Measurements from ENCODE around the gene SMAD2. TPM values are rescaled to one million over a fixed set of nuclear protein-coding genes. Genes with fewer than 3 reads are reported as not detected.

SMAD2 gene
- total and polyA plus RNA-seq, 2 experiments from 2014 or later = 30.9 to 90.7 TPM

DNA sequence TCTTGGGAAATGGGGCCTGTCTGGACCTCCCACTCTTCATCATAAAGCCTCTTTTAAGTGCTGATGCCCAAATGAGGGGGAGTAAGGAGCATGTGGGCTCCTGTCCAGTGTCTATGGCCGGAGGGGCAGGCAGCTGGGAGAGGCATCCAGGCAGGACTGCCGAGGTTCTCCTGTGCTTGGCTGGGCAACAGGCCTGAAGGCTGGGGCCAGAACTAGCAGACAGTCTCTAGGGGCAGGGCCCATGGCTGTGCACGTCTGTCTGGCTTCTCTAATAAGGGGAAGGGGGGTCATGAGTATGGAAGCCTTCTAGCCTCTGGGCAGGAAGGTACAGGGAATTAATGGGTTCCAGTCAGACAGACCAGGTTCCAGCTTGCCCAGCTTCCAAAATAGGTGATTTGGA, 128.6 kb downstream of the SMAD2 start:
- no peak overlapping the region for H3K4me3 Mint-ChIP-seq
- no peaks in the 10 kb centered on the region for H3K27me3 ChIP-seq (ENCODE audit: insufficient read depth)
- no peaks in the 10 kb centered on the region for H3F3A ChIP-seq (replicated peaks; ENCODE audit: low read depth)
- H3K4me1 ChIP-seq (ENCODE audit: insufficient read depth) = no peaks in the 10 kb centered on the region
- 0 out of 2 replicates have a peak, but pooled peaks cover 3% of the 10 kb centered on the region for H3K9me2 ChIP-seq (ENCODE audit: insufficient read depth)
- H3K36me3 ChIP-seq (ENCODE audit: insufficient read depth) = no peaks in the 10 kb centered on the region
- H3K4me1 Mint-ChIP-seq = peaks cover 7% of the 10 kb centered on the region; the same call in 2 of the 3 replicates
- no peak overlapping the region for H3K27ac Mint-ChIP-seq
- no peak overlapping the region for H3K4me3 ChIP-seq
- DNase-seq (ENCODE audit: low spot score) = no peak
- no peaks in the 10 kb centered on the region for H3K79me2 ChIP-seq (replicated peaks; ENCODE audit: insufficient read depth)
- peaks cover 14% of the 10 kb centered on the region for H3K27me3 Mint-ChIP-seq (ENCODE audit: insufficient read depth, low read depth, poor library complexity)
- 0 out of 3 replicates have a peak, but pooled peaks cover 2% of the 10 kb centered on the region for H3K9me3 Mint-ChIP-seq
- no peaks in the 10 kb centered on the region for H4K20me1 ChIP-seq (replicated peaks; ENCODE audit: insufficient read depth)
- no peak for ATAC-seq
- H3K4me2 ChIP-seq = no peak overlapping the region
- no peak overlapping the region for H3K27ac ChIP-seq (ENCODE audit: low read depth)
- H2AFZ ChIP-seq = no peak overlapping the region
- TF ChIP-seq JUNB (IDR thresholded peaks at IDR 0.05; ENCODE audit: unreplicated experiment) (no peak), EZH2 (IDR thresholded peaks at IDR 0.05; ENCODE audit: low read depth, unreplicated experiment) (no peak), STAT1 (IDR thresholded peaks at IDR 0.05; ENCODE audit: unreplicated experiment) (no peak), CTCF (conservative IDR thresholded peaks at IDR 0.05; ENCODE audit: low read depth in 2 of 2) (no peak), POLR2AphosphoS5 (IDR thresholded peaks at IDR 0.05; ENCODE audit: low read depth) (no peak), EZH2phosphoT487 (IDR thresholded peaks at IDR 0.05; ENCODE audit: unreplicated experiment) (no peak), CREB1 (CRISPR knock-in tag; IDR thresholded peaks at IDR 0.05; ENCODE audit: low read depth) (no peak)
- TF ChIP-seq, protein P1, sequence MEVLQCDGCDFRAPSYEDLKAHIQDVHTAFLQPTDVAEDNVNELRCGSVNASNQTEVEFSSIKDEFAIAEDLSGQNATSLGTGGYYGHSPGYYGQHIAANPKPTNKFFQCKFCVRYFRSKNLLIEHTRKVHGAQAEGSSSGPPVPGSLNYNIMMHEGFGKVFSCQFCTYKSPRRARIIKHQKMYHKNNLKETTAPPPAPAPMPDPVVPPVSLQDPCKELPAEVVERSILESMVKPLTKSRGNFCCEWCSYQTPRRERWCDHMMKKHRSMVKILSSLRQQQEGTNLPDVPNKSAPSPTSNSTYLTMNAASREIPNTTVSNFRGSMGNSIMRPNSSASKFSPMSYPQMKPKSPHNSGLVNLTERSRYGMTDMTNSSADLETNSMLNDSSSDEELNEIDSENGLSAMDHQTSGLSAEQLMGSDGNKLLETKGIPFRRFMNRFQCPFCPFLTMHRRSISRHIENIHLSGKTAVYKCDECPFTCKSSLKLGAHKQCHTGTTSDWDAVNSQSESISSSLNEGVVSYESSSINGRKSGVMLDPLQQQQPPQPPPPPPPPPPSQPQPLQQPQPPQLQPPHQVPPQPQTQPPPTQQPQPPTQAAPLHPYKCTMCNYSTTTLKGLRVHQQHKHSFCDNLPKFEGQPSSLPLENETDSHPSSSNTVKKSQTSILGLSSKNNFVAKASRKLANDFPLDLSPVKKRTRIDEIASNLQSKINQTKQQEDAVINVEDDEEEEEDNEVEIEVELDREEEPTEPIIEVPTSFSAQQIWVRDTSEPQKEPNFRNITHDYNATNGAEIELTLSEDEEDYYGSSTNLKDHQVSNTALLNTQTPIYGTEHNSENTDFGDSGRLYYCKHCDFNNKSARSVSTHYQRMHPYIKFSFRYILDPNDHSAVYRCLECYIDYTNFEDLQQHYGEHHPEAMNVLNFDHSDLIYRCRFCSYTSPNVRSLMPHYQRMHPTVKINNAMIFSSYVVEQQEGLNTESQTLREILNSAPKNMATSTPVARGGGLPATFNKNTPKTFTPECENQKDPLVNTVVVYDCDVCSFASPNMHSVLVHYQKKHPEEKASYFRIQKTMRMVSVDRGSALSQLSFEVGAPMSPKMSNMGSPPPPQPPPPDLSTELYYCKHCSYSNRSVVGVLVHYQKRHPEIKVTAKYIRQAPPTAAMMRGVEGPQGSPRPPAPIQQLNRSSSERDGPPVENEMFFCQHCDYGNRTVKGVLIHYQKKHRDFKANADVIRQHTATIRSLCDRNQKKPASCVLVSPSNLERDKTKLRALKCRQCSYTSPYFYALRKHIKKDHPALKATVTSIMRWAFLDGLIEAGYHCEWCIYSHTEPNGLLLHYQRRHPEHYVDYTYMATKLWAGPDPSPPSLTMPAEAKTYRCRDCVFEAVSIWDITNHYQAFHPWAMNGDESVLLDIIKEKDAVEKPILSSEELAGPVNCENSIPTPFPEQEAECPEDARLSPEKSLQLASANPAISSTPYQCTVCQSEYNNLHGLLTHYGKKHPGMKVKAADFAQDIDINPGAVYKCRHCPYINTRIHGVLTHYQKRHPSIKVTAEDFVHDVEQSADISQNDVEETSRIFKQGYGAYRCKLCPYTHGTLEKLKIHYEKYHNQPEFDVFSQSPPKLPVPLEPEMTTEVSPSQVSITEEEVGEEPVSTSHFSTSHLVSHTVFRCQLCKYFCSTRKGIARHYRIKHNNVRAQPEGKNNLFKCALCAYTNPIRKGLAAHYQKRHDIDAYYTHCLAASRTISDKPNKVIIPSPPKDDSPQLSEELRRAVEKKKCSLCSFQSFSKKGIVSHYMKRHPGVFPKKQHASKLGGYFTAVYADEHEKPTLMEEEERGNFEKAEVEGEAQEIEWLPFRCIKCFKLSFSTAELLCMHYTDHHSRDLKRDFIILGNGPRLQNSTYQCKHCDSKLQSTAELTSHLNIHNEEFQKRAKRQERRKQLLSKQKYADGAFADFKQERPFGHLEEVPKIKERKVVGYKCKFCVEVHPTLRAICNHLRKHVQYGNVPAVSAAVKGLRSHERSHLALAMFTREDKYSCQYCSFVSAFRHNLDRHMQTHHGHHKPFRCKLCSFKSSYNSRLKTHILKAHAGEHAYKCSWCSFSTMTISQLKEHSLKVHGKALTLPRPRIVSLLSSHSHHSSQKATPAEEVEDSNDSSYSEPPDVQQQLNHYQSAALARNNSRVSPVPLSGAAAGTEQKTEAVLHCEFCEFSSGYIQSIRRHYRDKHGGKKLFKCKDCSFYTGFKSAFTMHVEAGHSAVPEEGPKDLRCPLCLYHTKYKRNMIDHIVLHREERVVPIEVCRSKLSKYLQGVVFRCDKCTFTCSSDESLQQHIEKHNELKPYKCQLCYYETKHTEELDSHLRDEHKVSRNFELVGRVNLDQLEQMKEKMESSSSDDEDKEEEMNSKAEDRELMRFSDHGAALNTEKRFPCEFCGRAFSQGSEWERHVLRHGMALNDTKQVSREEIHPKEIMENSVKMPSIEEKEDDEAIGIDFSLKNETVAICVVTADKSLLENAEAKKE (CRISPR knock-in tag; IDR thresholded peaks at IDR 0.05) = no peak
- TF ChIP-seq, protein P2, sequence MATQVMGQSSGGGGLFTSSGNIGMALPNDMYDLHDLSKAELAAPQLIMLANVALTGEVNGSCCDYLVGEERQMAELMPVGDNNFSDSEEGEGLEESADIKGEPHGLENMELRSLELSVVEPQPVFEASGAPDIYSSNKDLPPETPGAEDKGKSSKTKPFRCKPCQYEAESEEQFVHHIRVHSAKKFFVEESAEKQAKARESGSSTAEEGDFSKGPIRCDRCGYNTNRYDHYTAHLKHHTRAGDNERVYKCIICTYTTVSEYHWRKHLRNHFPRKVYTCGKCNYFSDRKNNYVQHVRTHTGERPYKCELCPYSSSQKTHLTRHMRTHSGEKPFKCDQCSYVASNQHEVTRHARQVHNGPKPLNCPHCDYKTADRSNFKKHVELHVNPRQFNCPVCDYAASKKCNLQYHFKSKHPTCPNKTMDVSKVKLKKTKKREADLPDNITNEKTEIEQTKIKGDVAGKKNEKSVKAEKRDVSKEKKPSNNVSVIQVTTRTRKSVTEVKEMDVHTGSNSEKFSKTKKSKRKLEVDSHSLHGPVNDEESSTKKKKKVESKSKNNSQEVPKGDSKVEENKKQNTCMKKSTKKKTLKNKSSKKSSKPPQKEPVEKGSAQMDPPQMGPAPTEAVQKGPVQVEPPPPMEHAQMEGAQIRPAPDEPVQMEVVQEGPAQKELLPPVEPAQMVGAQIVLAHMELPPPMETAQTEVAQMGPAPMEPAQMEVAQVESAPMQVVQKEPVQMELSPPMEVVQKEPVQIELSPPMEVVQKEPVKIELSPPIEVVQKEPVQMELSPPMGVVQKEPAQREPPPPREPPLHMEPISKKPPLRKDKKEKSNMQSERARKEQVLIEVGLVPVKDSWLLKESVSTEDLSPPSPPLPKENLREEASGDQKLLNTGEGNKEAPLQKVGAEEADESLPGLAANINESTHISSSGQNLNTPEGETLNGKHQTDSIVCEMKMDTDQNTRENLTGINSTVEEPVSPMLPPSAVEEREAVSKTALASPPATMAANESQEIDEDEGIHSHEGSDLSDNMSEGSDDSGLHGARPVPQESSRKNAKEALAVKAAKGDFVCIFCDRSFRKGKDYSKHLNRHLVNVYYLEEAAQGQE (IDR thresholded peaks at IDR 0.05; ENCODE audit: unreplicated experiment) = no peak
- H3K36me3 Mint-ChIP-seq (ENCODE audit: low read depth) = peaks cover 3% of the 10 kb centered on the region; the same call in 2 of the 3 replicates

All from GM23338 (cell line).